IPS DF 6.9 (cell line): ENCODE results near the gene CYTH3.

ENCODE experiments used
- DNase-seq: peaks from one replicate; pipeline ENCODE4 v3.0.0-alpha.2; 2013; ENCODE audit warnings: low read depth, low spot score
- H3K27ac ChIP-seq: one replicate; pipeline ENCODE4 v1.5.1; 2013; ENCODE audit warnings: low read length, control low read depth
- H3K27me3 ChIP-seq: 2 replicates; pipeline ENCODE4 v1.6.1; 2013; ENCODE audit warnings: mild to moderate bottlenecking, low read length; ENCODE audit not compliant: control insufficient read depth, insufficient read depth
- H3K36me3 ChIP-seq: 2 replicates; pipeline ENCODE4 v1.6.1; 2013; ENCODE audit warnings: low read length; ENCODE audit not compliant: control insufficient read depth, insufficient read depth
- H3K4me1 ChIP-seq: 2 replicates; pipeline ENCODE4 v1.6.1; 2013; ENCODE audit warnings: low read length; ENCODE audit not compliant: control insufficient read depth, insufficient read depth
- H3K4me3 ChIP-seq: 2 replicates; pipeline ENCODE4 v1.5.1; 2013; ENCODE audit warnings: mild to moderate bottlenecking, low read length
- H3K9me3 ChIP-seq: 2 replicates; pipeline ENCODE4 v1.6.1; 2013; ENCODE audit warnings: low read length, inconsistent platforms; ENCODE audit not compliant: control insufficient read depth, insufficient read depth
- WGBS: extraction: QIAGEN DNeasy Blood & Tissue Kit; methylation state at CpG from one replicate; pipeline ENCODE4 v1.1.7; 2013; ENCODE audit warnings: mixed read lengths, missing lambda C conversion rate; ENCODE audit not compliant: insufficient read length, insufficient coverage; 5-methylcytosine and 5-hydroxymethylcytosine counted together

The CYTH3 gene

DNA sequence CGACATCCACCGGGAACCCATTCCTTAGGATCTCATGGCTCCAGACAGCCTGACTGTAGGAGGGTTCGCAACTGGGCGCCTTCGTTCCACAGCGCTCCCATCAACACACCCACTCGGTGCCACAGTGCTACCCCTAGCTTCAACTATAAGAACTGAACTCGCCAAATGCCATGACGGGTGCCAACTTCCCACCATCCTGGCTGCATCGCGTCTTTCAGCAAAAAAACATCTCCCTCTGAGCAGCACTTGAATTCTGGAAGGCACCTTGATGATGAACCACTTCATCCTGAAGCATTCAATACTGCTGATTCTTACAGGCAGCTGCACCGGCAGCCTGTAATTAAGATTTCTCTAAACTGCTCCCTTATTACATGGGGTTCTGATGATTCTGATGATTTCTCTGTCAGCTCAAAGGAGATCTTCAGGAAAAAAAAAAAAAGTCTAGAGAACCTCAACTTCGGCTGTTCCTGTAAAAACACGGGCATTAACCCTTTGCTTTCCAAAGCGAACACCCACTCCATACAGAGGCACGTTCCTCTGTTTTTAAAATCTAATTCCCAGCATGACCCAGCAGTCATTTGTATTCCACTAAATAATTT is 1.3 kb downstream of the CYTH3 start:
- Histone ChIP-seq H3K4me1 (peaks cover 2% of the 10 kb centered on the region), H3K27ac (no peak overlapping the region), H3K4me3 (peak overlapping the region; percentile 51; the same call in 1 of the 2 replicates), H3K27me3 (no peaks in the 10 kb centered on the region; the same call in 1 of the 2 replicates), H3K9me3 (no peaks in the 10 kb centered on the region), H3K36me3 (no peaks in the 10 kb centered on the region)
- WGBS: no CpG with 5 or more reads among the region's 16 CpGs
- DNase-seq: no peak

DNA sequence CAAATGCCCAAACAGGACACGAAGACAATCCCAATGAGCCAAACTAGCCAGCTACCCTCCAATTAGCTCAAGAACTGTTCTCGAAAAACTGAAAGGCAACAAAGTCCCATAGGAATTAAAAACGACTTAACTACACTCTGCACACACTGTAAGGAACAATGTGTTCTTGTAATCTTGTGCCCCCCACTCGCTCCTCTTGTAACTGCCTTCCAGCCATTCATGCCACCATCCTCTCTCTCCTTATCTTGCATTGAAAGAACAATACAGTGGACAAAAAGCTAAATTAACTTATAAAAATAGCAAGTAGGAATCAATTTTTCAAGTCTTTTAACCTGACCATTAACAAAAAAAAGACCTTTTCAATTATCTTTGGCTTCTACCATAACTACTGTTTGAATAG is 2.9 kb downstream of the CYTH3 start:
- Histone ChIP-seq H3K9me3 (no peaks in the 10 kb centered on the region), H3K27ac (no peak overlapping the region), H3K27me3 (no peaks in the 10 kb centered on the region; the same call in 1 of the 2 replicates), H3K4me1 (peaks cover 2% of the 10 kb centered on the region), H3K36me3 (no peaks in the 10 kb centered on the region), H3K4me3 (no peak overlapping the region)
- no CpG with 5 or more reads among the region's 4 CpGs for WGBS
- no peak for DNase-seq

DNA sequence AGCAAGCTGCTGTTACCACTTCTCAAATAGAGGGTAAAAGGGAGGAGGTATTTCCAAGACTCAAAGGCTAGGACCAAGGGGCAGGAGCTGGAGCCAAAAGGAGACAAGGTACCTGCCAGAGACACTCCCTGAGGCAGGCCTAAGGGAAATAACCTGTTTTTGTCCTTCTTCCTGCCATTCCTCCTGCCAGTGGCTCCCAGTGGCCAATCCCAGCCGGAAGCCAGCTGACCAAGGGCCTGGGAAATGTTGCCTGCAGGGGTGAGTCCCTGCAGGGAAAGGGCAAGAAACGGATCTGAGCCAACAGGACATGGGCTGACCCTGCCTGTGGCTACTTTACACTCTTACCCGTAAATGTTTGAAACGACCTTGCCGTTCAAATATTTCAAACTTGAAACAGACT is 3.5 kb downstream of the CYTH3 start:
- no CpG with 5 or more reads among the region's 5 CpGs for WGBS
- no peak for DNase-seq
- H3K36me3 ChIP-seq: no peaks in the 10 kb centered on the region

DNA sequence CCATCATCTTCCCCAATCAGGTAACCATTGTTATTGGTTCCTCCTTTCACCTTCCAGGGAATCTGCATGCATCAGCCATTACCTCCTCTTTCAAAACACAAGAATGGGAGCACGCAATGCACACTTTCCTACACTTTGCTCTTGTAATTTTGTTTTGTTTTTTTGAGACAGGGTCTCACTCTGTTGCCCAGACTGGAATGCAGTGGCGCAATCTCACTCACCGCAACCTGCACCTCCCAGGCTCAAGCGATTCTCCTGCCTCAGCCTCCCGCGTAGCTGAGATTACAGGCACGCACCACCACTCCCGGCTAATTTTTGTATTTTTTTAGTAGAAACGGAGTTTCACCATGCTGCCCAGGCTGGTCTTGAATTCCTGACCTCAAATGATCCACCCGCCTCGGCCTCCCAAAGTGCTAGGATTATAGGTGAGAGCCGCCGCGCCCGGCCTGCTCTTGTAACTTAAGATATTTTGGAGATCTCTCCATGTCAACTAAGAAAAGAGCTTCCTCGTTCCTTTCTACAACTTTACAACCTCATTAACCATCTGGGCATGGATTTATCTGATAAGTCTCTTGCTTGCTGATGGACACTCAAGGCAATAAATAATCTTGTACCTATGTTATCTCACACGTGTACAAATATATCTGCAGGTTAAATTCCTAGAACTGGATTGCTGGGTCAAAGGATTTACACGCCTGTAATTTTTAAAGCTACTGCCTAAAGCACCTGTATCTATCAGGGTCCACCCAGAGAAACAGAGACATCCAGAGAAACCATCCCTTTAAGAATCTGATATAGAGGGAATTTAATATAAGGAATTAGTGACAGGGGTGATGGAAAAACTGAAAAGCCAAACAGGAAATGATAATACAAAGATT is 4.2 kb downstream of the CYTH3 start:
- no peaks in the 10 kb centered on the region; the same call in 1 of the 2 replicates for H3K27me3 ChIP-seq
- H3K36me3 ChIP-seq: no peaks in the 10 kb centered on the region; the same call in 1 of the 2 replicates
- H3K4me3 ChIP-seq: no peak overlapping the region
- no peak overlapping the region for H3K27ac ChIP-seq
- peaks cover under 1% of the 10 kb centered on the region for H3K4me1 ChIP-seq
- H3K9me3 ChIP-seq: no peaks in the 10 kb centered on the region
- no peak for DNase-seq
- no CpG with 5 or more reads among the region's 18 CpGs for WGBS

More for the DNA sequence above, 3.5 kb downstream of the CYTH3 start:
- Histone ChIP-seq H3K4me1 (peaks cover 2% of the 10 kb centered on the region), H3K27me3 (no peaks in the 10 kb centered on the region; the same call in 1 of the 2 replicates), H3K4me3 (no peak overlapping the region), H3K27ac (no peak overlapping the region), H3K9me3 (no peaks in the 10 kb centered on the region)

DNA sequence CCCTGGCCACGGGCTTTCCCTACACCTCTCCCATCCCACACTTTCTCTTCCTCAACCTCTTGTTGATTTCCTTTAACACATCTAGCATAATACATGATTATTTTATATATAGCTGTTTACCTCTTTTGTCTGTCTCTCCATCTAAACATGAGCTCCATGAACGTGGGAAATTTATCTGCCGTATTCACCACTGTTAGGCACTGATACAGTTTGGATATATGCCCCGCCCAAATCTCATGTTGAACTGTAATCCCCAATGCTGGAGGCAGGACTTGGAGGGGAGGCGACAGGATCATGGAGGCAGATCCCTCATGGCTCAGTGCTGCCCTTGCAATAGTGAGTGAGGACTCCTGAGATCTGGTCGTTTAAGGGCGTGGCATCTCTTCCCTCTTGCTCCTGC is 5.7 kb downstream of the CYTH3 start:
- H3K27me3 ChIP-seq: no peaks in the 10 kb centered on the region; the same call in 1 of the 2 replicates
- no peaks in the 10 kb centered on the region; the same call in 1 of the 2 replicates for H3K36me3 ChIP-seq
- no CpG with 5 or more reads among the region's 7 CpGs for WGBS
- H3K27ac ChIP-seq: no peak overlapping the region
- no peaks in the 10 kb centered on the region for H3K4me1 ChIP-seq
- DNase-seq: no peak
- no peaks in the 10 kb centered on the region for H3K9me3 ChIP-seq
- H3K4me3 ChIP-seq: no peak overlapping the region

DNA sequence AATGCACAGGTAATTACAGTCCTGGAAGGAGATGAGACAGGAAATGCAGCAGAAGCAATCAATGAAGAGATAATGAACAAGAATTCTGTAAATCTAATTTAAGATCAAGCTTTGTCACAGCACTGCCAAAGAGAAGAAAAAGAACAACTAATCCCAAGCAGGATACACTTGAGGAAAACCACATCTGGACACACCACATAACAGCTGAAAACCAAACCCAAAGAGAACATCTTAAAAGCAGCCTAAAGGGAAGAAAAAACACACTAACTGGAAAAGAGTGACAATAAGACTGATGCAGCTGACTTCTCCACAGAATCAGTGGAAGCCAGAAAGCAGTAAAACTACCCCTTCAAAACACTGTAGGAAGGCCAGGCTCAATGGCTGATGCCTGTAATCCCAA is 10.2 kb downstream of the CYTH3 start:
- Histone ChIP-seq H3K27ac (no peak overlapping the region), H3K36me3 (no peaks in the 10 kb centered on the region; the same call in 1 of the 2 replicates), H3K9me3 (no peaks in the 10 kb centered on the region), H3K4me1 (no peaks in the 10 kb centered on the region), H3K4me3 (no peak overlapping the region), H3K27me3 (no peaks in the 10 kb centered on the region)
- DNase-seq: no peak

DNA sequence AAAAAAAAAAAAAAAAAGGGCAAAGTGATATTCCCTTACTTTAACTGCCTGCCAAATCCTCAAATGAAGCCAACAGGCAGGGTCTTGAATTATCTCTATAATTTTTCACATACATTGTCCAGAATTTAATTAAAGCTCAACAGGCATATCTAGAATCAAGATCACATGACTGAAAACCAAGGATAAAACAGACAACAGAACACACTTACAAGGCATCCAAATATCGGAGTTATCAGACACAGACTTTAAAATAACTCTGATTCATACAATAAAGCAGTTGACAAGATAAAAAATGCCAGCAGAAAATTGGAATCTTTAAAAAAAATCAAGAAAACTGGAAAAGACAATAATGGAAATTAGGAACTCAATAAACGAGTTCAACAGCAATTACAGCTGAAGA is 10.7 kb downstream of the CYTH3 start:
- Histone ChIP-seq H3K4me1 (no peaks in the 10 kb centered on the region), H3K27me3 (no peaks in the 10 kb centered on the region), H3K4me3 (no peak overlapping the region), H3K36me3 (no peaks in the 10 kb centered on the region; the same call in 1 of the 2 replicates), H3K27ac (no peak overlapping the region), H3K9me3 (no peaks in the 10 kb centered on the region)
- no peak for DNase-seq
- WGBS: no CpG with 5 or more reads among the region's 2 CpGs

DNA sequence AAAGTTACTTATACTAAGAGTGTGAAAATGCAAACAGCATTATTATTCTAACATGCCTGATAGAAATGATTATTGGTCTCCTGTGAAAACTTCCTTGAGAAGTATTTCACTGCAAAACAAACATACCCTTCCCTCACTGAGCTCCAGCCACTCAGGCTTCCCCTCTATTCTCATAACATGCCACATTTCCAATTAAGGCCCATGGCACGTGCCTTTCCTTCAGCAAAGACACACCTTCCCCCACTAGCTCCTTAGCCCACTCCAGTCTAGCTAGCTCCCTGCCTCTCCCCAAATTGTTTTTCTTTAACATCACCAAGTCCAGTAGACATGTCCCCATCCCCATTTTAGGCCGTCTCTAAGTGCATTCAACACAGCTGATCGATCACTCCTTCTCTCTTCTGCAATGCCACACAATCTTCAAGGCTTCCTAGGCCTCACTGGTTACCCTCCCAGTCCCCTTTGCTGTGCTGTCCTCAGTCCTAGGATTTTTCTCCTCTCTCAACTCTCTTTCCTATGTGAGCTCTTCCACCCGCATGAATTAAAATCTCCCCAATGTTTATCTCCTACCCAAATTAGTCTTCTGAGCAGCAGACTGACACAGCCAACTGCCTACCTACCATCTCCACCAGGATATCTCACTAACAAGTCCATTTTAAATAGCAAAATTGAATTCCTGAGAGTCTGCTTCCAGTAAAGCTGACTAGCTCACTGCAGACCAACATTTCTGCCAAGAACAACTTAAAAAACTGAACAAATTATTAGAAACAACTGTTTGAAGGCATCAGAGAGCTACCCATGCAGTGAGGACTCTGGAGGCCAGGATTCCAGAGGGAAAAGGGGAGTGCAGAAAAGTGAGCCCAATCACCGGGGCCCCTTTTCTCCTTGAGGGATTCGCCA is 11.9 kb downstream of the CYTH3 start:
- H3K27me3 ChIP-seq: no peaks in the 10 kb centered on the region
- no peaks in the 10 kb centered on the region for H3K9me3 ChIP-seq
- no peaks in the 10 kb centered on the region for H3K4me1 ChIP-seq
- no CpG with 5 or more reads among the region's 6 CpGs for WGBS
- no peak for DNase-seq
- H3K4me3 ChIP-seq: no peak overlapping the region
- H3K36me3 ChIP-seq: no peaks in the 10 kb centered on the region; the same call in 1 of the 2 replicates
- no peak overlapping the region for H3K27ac ChIP-seq

DNA sequence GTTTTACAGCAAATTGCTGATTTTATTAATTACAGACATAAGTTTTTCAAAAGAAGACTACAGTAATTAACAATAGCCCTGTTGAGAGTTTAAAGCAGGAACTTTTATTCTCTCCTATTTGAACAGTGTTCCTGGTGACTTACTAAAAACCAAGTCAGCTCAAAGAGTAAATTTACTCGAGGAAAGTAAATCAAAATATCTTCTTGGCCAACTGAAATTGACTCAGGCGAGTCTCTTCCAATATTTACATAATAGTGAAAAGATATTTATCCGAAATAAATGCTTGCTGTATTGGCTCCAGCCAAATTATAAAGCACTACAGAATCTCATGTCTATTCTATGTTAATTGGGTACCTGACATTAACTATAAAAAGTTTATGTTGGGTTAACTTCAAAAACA is 13.2 kb downstream of the CYTH3 start:
- no peak overlapping the region for H3K4me3 ChIP-seq

More for the DNA sequence above, 13.2 kb downstream of the CYTH3 start:
- no peaks in the 10 kb centered on the region for H3K4me1 ChIP-seq
- H3K27me3 ChIP-seq: no peaks in the 10 kb centered on the region
- DNase-seq: no peak
- H3K27ac ChIP-seq: no peak overlapping the region
- no peaks in the 10 kb centered on the region; the same call in 1 of the 2 replicates for H3K36me3 ChIP-seq
- no peaks in the 10 kb centered on the region for H3K9me3 ChIP-seq
- WGBS: no CpG with 5 or more reads among the region's 3 CpGs
